ENCODE data around the gene NECTIN1.
A peak's percentile ranks its signal among the peaks of the same experiment; 100 is the strongest.

GRCh38 chr11:119727523-119728151, 1.4 kb downstream of the NECTIN1 start:
- TF ChIP-seq EZH2phosphoT487 (IDR thresholded peaks at IDR 0.05; ENCODE audit: low read depth, severe bottlenecking, unreplicated experiment) (no peak), CTCF (IDR thresholded peaks at IDR 0.05; ENCODE audit: poor library complexity) (peak; percentile 24), EZH2 (IDR thresholded peaks at IDR 0.05; ENCODE audit: borderline replicate concordance) (no peak)
